Kidney epithelial cell (primary cell): ENCODE measurements around the gene ZNF555. TPM values are rescaled to one million over a fixed set of nuclear protein-coding genes. Genes with fewer than 3 reads are reported as not detected.

Experiments
- DNase-seq: peaks from one replicate; pipeline ENCODE4 v3.0.0-alpha.2; 2010; ENCODE audit warnings: low read depth
- H3K27me3 ChIP-seq: 2 replicates; pipeline ENCODE4 v1.6.0; 2011; ENCODE audit warnings: low read length; ENCODE audit not compliant: control insufficient read depth, insufficient read depth
- H3K36me3 ChIP-seq: 2 replicates; pipeline ENCODE4 v1.5.1; 2011; ENCODE audit warnings: low read length; ENCODE audit not compliant: control insufficient read depth, insufficient read depth
- H3K4me3 ChIP-seq: 2 replicates; pipeline ENCODE4 v1.5.1; 2011; ENCODE audit warnings: low read depth, mild to moderate bottlenecking, control low read depth, low read length
- CTCF ChIP-seq: IDR thresholded peaks from 2 replicates; pipeline ENCODE4 v1.5.1; 2011; ENCODE audit warnings: mild to moderate bottlenecking, moderate library complexity, low read length, control low read depth, inconsistent platforms; ENCODE audit not compliant: insufficient read depth, poor library complexity, severe bottlenecking
- total RNA-seq: library from RNA; depleted of rRNA; stranded (reverse); fragments of >200 nt; gene quantifications from 2 replicates; pipeline ENCODE4 v1.2.3, GENCODE V29; 2015

Gene ZNF555
- total RNA-seq, 1 donor from 2014 or later, result 7.4 TPM

GRCh38 chr19:2834294-2834871, 6.9 kb upstream of the ZNF555 start:
- TF ChIP-seq CTCF, result no peak
- DNase-seq, result no peak
- Histone ChIP-seq H3K36me3 (peaks cover 4% of the 10 kb centered on the region), H3K27me3 (no peaks in the 10 kb centered on the region), H3K4me3 (no peak overlapping the region)

GRCh38 chr19:2837430-2837829, 3.8 kb upstream of the ZNF555 start:
- H3K27me3 ChIP-seq, result no peaks in the 10 kb centered on the region
- H3K4me3 ChIP-seq, result no peak overlapping the region
- no peak for DNase-seq
- H3K36me3 ChIP-seq, result peaks cover 3% of the 10 kb centered on the region
- no peak for TF ChIP-seq CTCF

GRCh38 chr19:2841855-2842574, 740 bp downstream of the ZNF555 start:
- H3K27me3 ChIP-seq, result no peaks in the 10 kb centered on the region
- DNase-seq, result no peak
- no peak for TF ChIP-seq CTCF
- H3K4me3 ChIP-seq, result peak overlapping the region; percentile 72
- H3K36me3 ChIP-seq, result no peaks in the 10 kb centered on the region

GRCh38 chr19:2845107-2845506, 3.8 kb downstream of the ZNF555 start:
- no peak for TF ChIP-seq CTCF
- no peak overlapping the region for H3K4me3 ChIP-seq
- H3K36me3 ChIP-seq, result no peaks in the 10 kb centered on the region
- no peak for DNase-seq
- no peaks in the 10 kb centered on the region for H3K27me3 ChIP-seq

- DNase-seq, result no peak
- H3K27me3 ChIP-seq, result no peaks in the 10 kb centered on the region
- H3K36me3 ChIP-seq, result no peaks in the 10 kb centered on the region
- H3K4me3 ChIP-seq, result no peak overlapping the region
- TF ChIP-seq CTCF, result no peak
Observed at GRCh38 chr19:2846180-2846894, 5.1 kb downstream of the ZNF555 start.

- no peak for DNase-seq
- Histone ChIP-seq H3K27me3 (no peaks in the 10 kb centered on the region), H3K36me3 (peaks cover 1% of the 10 kb centered on the region), H3K4me3 (no peak overlapping the region)
- TF ChIP-seq CTCF, result no peak
Observed at GRCh38 chr19:2847507-2847906, 6.2 kb downstream of the ZNF555 start.
